GF-D8 (cell line): Measurements from ENCODE around the gene MACROH2A1.
"Not testable (repeated sequence)": the region's sequence is repeated elsewhere in the genome, so short reads cannot be mapped to it uniquely, and the experiment has no call there.

Experiments used
- DNase-seq: peaks from one replicate; lab custom pipeline; 2025; lab: John Stamatoyannopoulos, UW

The MACROH2A1 gene

GRCh38 chr5:135376961-135377624 lies 21.9 kb downstream of the MACROH2A1 start:
- no peak for DNase-seq

- no peak for DNase-seq
Observed at GRCh38 chr5:135375040-135375793, 23.8 kb downstream of the MACROH2A1 start.

GRCh38 chr5:135373736-135374515 lies 25.1 kb downstream of the MACROH2A1 start:
- no peak for DNase-seq

GRCh38 chr5:135372654-135373381 lies 26.2 kb downstream of the MACROH2A1 start:
- DNase-seq = peak; percentile 47

- no peak for DNase-seq
Observed at GRCh38 chr5:135371622-135372232, 27.3 kb downstream of the MACROH2A1 start.

- DNase-seq = no peak
Observed at GRCh38 chr5:135369952-135370351, 29.1 kb downstream of the MACROH2A1 start.

GRCh38 chr5:135367554-135367953 lies 31.5 kb downstream of the MACROH2A1 start:
- no peak for DNase-seq

GRCh38 chr5:135367076-135367475 lies 32.0 kb downstream of the MACROH2A1 start:
- no peak for DNase-seq

- DNase-seq = no peak
Observed at GRCh38 chr5:135365281-135365680, 33.8 kb downstream of the MACROH2A1 start.

- DNase-seq = no peak
Observed at GRCh38 chr5:135364421-135365262, 34.4 kb downstream of the MACROH2A1 start.

GRCh38 chr5:135363342-135363741 lies 35.7 kb downstream of the MACROH2A1 start:
- DNase-seq = not testable (repeated sequence)

GRCh38 chr5:135362102-135362501 lies 36.9 kb downstream of the MACROH2A1 start:
- DNase-seq = no peak

GRCh38 chr5:135360278-135361274 lies 38.5 kb downstream of the MACROH2A1 start:
- DNase-seq = no peak

GRCh38 chr5:135359374-135360165 lies 39.5 kb downstream of the MACROH2A1 start:
- no peak for DNase-seq

- DNase-seq = no peak
Observed at GRCh38 chr5:135357685-135358084, 41.3 kb downstream of the MACROH2A1 start.

- no peak for DNase-seq
Observed at GRCh38 chr5:135356522-135357318, 42.3 kb downstream of the MACROH2A1 start.

- DNase-seq = no peak
Observed at GRCh38 chr5:135355169-135355568, 43.9 kb downstream of the MACROH2A1 start.
